Stimulated activated memory B cell treated with anti-CD40 and anti-IgM and Interleukin-4, amounts not matched to agents 10 μg/mL and 1 μg/mL and 100 μg/mL, for 72 hours (primary cell): ENCODE results near the gene C11orf98.
"Not testable (repeated sequence)": the region's sequence is repeated elsewhere in the genome, so short reads cannot be mapped to it uniquely, and the experiment has no call there.

Experiments used
- ATAC-seq: fragments of 150-1000 bp; cut with Tn5 transposase; 2 replicates; pipeline ENCODE4 v1.10.0; 2021
- H3K27ac Mint-ChIP-seq: one replicate; pipeline ENCODE4 v1.8.0; 2022; ENCODE audit warnings: mild to moderate bottlenecking, mixed read lengths
- H3K27me3 Mint-ChIP-seq: one replicate; pipeline ENCODE4 v1.8.0; 2022; ENCODE audit warnings: mixed read lengths
- H3K36me3 Mint-ChIP-seq: one replicate; pipeline ENCODE4 v1.8.0; 2022; ENCODE audit warnings: mixed read lengths
- H3K4me1 Mint-ChIP-seq: one replicate; pipeline ENCODE4 v1.8.0; 2022; ENCODE audit warnings: mixed read lengths
- H3K4me3 Mint-ChIP-seq: one replicate; pipeline ENCODE4 v1.8.0; 2022; ENCODE audit warnings: mild to moderate bottlenecking, moderate library complexity, mixed read lengths
- H3K9me3 Mint-ChIP-seq: one replicate; pipeline ENCODE4 v1.8.0; 2022; ENCODE audit warnings: mixed read lengths

Gene C11orf98

GRCh38 chr11:62671608-62672389 lies 6.8 kb upstream of the C11orf98 start, which contains the start of the genes LBHD1 and UQCC3:
TSS of gene LBHD1 (minus strand) at chr11:62672267. CDS start at chr11:62670031, 2,236 bp downstream.
TSS of gene UQCC3 (plus strand) at chr11:62671673. CDS start at chr11:62671746, 73 bp downstream.
- no peaks in the 10 kb centered on the region for H3K9me3 Mint-ChIP-seq
- H3K27ac Mint-ChIP-seq: peak within 1 kb of the TSS; percentile 94
- H3K27me3 Mint-ChIP-seq: no peaks in the 10 kb centered on the region
- peak within 1 kb of the TSS; percentile 98 for H3K4me3 Mint-ChIP-seq
- peaks cover 59% of the 10 kb centered on the region for H3K4me1 Mint-ChIP-seq
- peaks cover 28% of the 10 kb centered on the region for H3K36me3 Mint-ChIP-seq
- ATAC-seq: peak; percentile 91

- peaks cover 28% of the 10 kb centered on the region for H3K36me3 Mint-ChIP-seq
- peak; percentile 6 for ATAC-seq
- no peaks in the 10 kb centered on the region for H3K9me3 Mint-ChIP-seq
- peak overlapping the region; percentile 94 for H3K27ac Mint-ChIP-seq
- peaks cover 59% of the 10 kb centered on the region for H3K4me1 Mint-ChIP-seq
- peak overlapping the region; percentile 98 for H3K4me3 Mint-ChIP-seq
- H3K27me3 Mint-ChIP-seq: no peaks in the 10 kb centered on the region
Observed at GRCh38 chr11:62671236-62671607, 6.2 kb upstream of the C11orf98 start.

GRCh38 chr11:62669420-62670161 lies 4.6 kb upstream of the C11orf98 start:
- no peak for ATAC-seq
- peaks cover 54% of the 10 kb centered on the region for H3K4me1 Mint-ChIP-seq
- H3K36me3 Mint-ChIP-seq: peaks cover 33% of the 10 kb centered on the region
- H3K27me3 Mint-ChIP-seq: no peaks in the 10 kb centered on the region
- peak overlapping the region; percentile 42 for H3K4me3 Mint-ChIP-seq
- no peaks in the 10 kb centered on the region for H3K9me3 Mint-ChIP-seq
- H3K27ac Mint-ChIP-seq: no peak overlapping the region

DNA sequence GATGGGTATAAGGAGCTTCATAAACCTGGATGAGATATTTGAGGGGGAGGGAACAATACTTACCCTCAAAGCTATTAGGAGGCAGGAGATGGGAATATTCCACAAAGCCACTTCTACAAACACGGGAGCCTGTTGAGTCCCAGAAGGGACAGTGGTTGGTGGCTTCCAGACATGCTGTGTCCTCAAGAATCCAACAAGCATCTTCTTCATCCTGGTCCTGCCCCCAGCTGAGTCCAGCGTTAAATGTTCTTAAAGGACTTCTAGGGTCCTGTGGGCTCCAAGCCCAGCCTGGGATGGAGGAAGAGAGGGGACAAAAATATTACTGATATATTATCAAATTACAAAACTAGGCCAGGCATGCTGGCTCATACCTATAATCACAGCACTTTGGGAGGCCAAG lies 2.5 kb upstream of the C11orf98 start:
- H3K27ac Mint-ChIP-seq: peak overlapping the region; percentile 89
- peak overlapping the region; percentile 98 for H3K4me3 Mint-ChIP-seq
- ATAC-seq: no peak
- peaks cover 41% of the 10 kb centered on the region for H3K36me3 Mint-ChIP-seq
- H3K27me3 Mint-ChIP-seq: no peaks in the 10 kb centered on the region
- no peaks in the 10 kb centered on the region for H3K9me3 Mint-ChIP-seq
- H3K4me1 Mint-ChIP-seq: peaks cover 56% of the 10 kb centered on the region

GRCh38 chr11:62666259-62666926 lies 1.4 kb upstream of the C11orf98 start:
- ATAC-seq: no peak
- Mint-ChIP-seq H3K4me1 (peaks cover 54% of the 10 kb centered on the region), H3K27me3 (no peaks in the 10 kb centered on the region), H3K27ac (peak overlapping the region; percentile 89), H3K9me3 (no peaks in the 10 kb centered on the region), H3K36me3 (peaks cover 44% of the 10 kb centered on the region), H3K4me3 (peak overlapping the region; percentile 98)

GRCh38 chr11:62665599-62666258 lies 719 bp upstream of the C11orf98 start:
- H3K4me1 Mint-ChIP-seq: peaks cover 50% of the 10 kb centered on the region
- H3K27ac Mint-ChIP-seq: peak overlapping the region; percentile 89
- H3K36me3 Mint-ChIP-seq: peaks cover 44% of the 10 kb centered on the region

DNA sequence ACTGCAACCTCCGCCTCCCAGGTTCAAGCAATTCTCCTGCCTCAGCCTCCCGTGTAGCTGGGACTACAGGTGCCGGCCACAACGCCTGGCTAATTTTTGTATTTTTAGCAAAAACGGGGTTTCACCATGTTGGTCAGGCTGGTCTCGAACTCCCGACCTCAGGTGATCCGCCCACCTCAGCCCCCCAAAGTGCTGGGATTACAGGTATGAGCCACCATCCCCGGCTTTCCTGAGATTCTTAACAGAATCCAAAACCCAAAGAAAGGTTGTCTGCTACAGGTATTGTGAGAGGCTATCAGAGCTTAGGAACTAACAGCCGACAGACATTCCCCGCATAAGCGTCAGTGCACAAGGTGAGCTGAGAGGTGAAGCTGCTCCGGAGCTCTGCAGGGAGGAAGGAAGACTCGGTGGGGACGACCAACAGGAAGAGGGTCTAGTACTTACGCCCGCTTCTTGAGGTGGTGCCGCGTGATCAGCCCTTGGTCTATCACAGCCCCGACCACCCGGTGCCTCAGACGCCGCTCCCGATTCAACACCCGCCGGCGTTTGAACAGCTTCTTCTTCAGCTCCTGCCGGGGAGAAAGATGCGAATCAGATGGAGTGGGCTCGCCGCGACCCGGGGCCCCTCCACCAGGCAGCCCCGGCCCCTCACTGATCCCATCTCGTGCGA lies 470 bp downstream of the C11orf98 start:
- H3K27me3 Mint-ChIP-seq: no peaks in the 10 kb centered on the region
- peak overlapping the region; percentile 98 for H3K4me3 Mint-ChIP-seq
- H3K36me3 Mint-ChIP-seq: peaks cover 42% of the 10 kb centered on the region
- H3K4me1 Mint-ChIP-seq: peaks cover 40% of the 10 kb centered on the region
- peak; percentile 66 for ATAC-seq
- peak overlapping the region; percentile 89 for H3K27ac Mint-ChIP-seq
- H3K9me3 Mint-ChIP-seq: no peaks in the 10 kb centered on the region

More at GRCh38 chr11:62665599-62666258, 719 bp upstream of the C11orf98 start:
- no peaks in the 10 kb centered on the region for H3K27me3 Mint-ChIP-seq
- peak overlapping the region; percentile 98 for H3K4me3 Mint-ChIP-seq
- ATAC-seq: peak; percentile 62
- no peaks in the 10 kb centered on the region for H3K9me3 Mint-ChIP-seq

DNA sequence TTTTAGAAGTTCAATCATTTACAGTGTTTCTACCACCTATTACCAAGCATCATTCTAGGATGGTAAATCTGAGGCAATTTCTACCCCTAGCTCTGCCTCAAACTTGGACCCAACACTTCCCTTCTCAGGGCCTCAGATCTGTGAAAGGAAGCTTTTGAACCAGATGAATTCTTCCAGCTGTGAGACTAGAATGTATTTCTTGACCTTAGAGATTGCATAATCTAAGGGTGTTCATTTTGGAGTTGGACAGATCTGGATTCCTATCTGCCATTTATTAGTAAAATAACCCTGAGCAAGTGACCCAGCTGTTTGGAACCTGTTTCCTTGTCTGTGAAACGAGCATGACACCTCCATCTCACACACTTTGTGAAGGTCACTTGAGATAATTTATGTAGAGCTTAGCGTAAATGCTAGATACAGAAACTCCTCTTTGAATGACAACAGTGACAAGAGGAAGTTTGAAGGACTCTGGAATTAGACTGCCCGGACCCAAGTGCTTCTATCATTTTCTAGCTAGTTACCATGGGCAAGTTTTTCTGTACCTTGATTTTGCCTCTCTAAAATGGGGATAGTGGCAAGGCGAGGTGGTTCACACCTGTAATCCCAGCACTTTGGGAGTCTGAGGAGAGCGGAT lies 8.1 kb downstream of the C11orf98 start:
- H3K4me3 Mint-ChIP-seq: no peak overlapping the region
- no peaks in the 10 kb centered on the region for H3K36me3 Mint-ChIP-seq
- H3K27ac Mint-ChIP-seq: no peak overlapping the region
- ATAC-seq: no peak
- no peaks in the 10 kb centered on the region for H3K9me3 Mint-ChIP-seq
- H3K27me3 Mint-ChIP-seq: no peaks in the 10 kb centered on the region
- H3K4me1 Mint-ChIP-seq: peaks cover 21% of the 10 kb centered on the region

DNA sequence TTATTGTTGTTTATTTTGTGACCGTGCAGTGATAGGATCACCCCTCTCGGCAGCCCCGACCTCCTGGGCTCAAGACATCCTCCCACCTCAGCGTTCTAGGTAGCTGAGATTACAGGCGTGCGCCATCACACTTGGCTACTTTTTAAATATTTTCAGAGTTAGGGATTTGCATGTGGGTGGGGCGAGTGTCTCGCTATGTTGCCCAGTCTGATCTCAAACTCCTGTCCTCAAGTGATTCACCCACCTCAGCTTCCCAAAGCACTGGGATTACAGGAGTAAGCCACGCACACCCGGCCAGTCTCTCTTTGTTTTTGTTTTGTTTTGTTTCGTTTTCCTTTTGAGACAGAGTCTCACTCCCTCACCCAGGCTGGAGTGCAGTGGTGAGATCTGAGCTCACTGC lies 10.7 kb downstream of the C11orf98 start:
- Mint-ChIP-seq H3K4me1 (peaks cover 36% of the 10 kb centered on the region), H3K27ac (peak overlapping the region; percentile 52), H3K9me3 (no peaks in the 10 kb centered on the region)

DNA sequence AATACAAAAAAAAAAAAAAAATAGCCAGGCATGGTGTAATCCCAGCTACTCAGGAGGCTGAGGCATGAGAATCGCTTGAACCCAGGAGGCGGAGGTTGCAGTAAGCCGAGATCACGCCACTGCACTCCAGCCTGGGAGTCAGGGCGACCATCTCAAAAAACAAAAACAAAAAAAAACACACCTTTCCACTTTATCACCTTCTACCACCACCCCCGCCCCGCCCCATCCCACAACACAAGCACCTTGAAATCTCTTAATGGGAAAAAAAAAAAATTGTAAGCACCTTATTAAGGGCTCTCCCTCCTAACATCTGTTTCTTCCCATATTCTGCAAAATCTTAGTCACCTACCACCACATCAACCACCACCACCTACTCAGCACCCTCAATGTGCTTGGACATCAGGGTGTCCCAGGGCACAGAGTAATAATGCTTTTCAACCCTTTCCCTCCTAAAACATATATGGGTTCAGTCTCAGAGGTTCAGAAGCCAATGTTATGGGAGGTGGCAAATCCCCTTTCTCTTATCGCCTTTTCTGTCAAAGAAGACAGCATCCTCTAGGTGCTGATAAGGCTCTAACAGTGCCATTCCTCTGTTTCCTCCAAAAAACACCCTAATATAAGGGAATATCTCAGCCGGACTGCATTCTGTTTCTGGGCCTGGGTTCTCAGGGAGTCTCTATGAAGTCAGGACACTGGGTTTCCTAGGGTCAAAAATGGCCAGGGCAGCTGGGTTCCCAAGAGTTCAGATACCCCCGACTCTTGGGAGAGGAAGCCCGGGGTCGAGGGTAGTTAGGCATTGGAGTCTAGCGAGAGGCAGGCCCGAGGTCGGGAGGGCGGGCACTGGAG lies 12.6 kb downstream of the C11orf98 start:
- Mint-ChIP-seq H3K27ac (peak overlapping the region; percentile 89), H3K4me3 (peak overlapping the region; percentile 98), H3K27me3 (no peaks in the 10 kb centered on the region), H3K9me3 (no peaks in the 10 kb centered on the region), H3K4me1 (peaks cover 40% of the 10 kb centered on the region), H3K36me3 (peaks cover 5% of the 10 kb centered on the region)
- no peak for ATAC-seq

More for the DNA sequence above, 10.7 kb downstream of the C11orf98 start:
- H3K27me3 Mint-ChIP-seq: no peaks in the 10 kb centered on the region
- ATAC-seq: no peak
- peak overlapping the region; percentile 50 for H3K4me3 Mint-ChIP-seq
- peaks cover under 1% of the 10 kb centered on the region for H3K36me3 Mint-ChIP-seq

DNA sequence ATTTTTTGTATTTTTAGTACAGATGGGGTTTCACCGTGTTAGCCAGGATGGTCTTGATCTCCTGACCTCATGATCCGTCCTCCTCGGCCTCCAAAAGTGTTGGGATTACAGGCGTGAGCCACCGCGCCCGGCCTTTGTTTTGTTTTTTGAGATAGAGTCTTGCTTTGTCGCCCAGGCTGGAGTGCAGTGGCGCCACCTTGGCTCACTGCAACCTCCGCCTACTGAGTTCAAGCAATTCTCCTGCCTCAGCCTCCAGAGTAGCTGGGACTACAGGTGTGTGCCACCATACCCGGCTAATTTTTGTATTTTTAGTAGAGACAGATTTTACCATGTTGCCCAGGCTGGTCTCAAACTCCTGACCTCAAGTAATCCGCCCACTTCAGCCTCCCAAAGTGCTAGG lies 14.7 kb downstream of the C11orf98 start:
- not testable (repeated sequence) for H3K27ac Mint-ChIP-seq, H3K4me3 Mint-ChIP-seq, ATAC-seq, H3K27me3 Mint-ChIP-seq, H3K9me3 Mint-ChIP-seq, H3K36me3 Mint-ChIP-seq
- peaks cover 53% of the 10 kb centered on the region for H3K4me1 Mint-ChIP-seq

- Mint-ChIP-seq H3K27ac (no peak overlapping the region), H3K4me3 (no peak overlapping the region), H3K36me3 (peaks cover 5% of the 10 kb centered on the region), H3K27me3 (no peaks in the 10 kb centered on the region), H3K9me3 (no peaks in the 10 kb centered on the region), H3K4me1 (peaks cover 54% of the 10 kb centered on the region)
- ATAC-seq: no peak
Observed at GRCh38 chr11:62649486-62649885, 15.5 kb downstream of the C11orf98 start.

DNA sequence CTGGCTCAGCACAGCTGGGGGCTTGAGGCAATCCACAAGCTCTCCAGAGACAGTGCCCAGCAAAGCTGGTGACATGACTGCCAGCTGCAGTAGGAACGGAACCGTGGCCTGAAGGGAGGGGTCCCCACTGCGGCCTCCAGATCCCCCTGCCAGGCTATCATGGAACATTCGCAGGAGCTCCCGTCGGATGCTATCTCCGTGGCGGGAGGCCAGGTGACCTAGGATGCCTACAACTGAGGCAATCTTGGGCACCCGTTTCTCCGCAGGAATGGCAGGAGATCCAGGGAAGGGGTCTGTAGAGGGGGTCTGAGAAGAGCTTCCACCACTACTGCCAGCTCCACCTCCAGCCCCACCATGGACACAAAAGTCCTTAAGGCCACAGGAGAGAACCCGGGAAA lies 16.0 kb downstream of the C11orf98 start:
- no peaks in the 10 kb centered on the region for H3K27me3 Mint-ChIP-seq
- H3K4me3 Mint-ChIP-seq: no peak overlapping the region
- H3K27ac Mint-ChIP-seq: no peak overlapping the region
- no peaks in the 10 kb centered on the region for H3K9me3 Mint-ChIP-seq
- peaks cover 5% of the 10 kb centered on the region for H3K36me3 Mint-ChIP-seq
- no peak for ATAC-seq
- peaks cover 55% of the 10 kb centered on the region for H3K4me1 Mint-ChIP-seq
